Skin of body (tissue), 2 donors: ENCODE data around the gene GALM. TPM values are rescaled to one million over a fixed set of nuclear protein-coding genes. Genes with fewer than 3 reads are reported as not detected.
"Not testable (repeated sequence)": the region's sequence is repeated elsewhere in the genome, so short reads cannot be mapped to it uniquely, and the experiment has no call there.

Experiments used
- DNase-seq: peaks from one replicate; lab custom pipeline; 2025; lab: John Stamatoyannopoulos, UW
- total RNA-seq: library from RNA; depleted of rRNA; stranded (reverse); fragments of >200 nt; gene quantifications from one replicate; pipeline ENCODE4 v1.2.3, GENCODE V29; 2014

GALM gene
- total RNA-seq, 1 donor from 2014 or later: 7.1 TPM

GRCh38 chr2:38709567-38710194 lies 43.8 kb downstream of the GALM start:
- DNase-seq: no peak

GRCh38 chr2:38711558-38711957 lies 45.6 kb downstream of the GALM start:
- DNase-seq: no peak

GRCh38 chr2:38712413-38712812 lies 46.5 kb downstream of the GALM start:
- no peak for DNase-seq

GRCh38 chr2:38712871-38713270 lies 47.0 kb downstream of the GALM start:
- no peak for DNase-seq

- DNase-seq: no peak
These were observed 47.4 kb downstream of the GALM start for GRCh38 chr2:38713338-38713737.

GRCh38 chr2:38714941-38715340 lies 49.0 kb downstream of the GALM start:
- DNase-seq: not testable (repeated sequence)

- DNase-seq: no peak
These were observed 50.3 kb downstream of the GALM start for GRCh38 chr2:38716185-38716584.

- DNase-seq: no peak
These were observed 52.7 kb downstream of the GALM start for GRCh38 chr2:38718601-38719000.

GRCh38 chr2:38719706-38720105 lies 53.8 kb downstream of the GALM start:
- DNase-seq: no peak

GRCh38 chr2:38720613-38721241 lies 54.8 kb downstream of the GALM start:
- DNase-seq: peak; percentile 38

- DNase-seq: no peak
These were observed 56.6 kb downstream of the GALM start for GRCh38 chr2:38722271-38723061.

GRCh38 chr2:38723173-38723572 lies 57.3 kb downstream of the GALM start:
- no peak for DNase-seq

- no peak for DNase-seq
These were observed 61.7 kb downstream of the GALM start for GRCh38 chr2:38727661-38728060.

GRCh38 chr2:38728694-38729093 lies 62.8 kb downstream of the GALM start:
- DNase-seq: no peak

- DNase-seq: no peak
These were observed 65.2 kb downstream of the GALM start for GRCh38 chr2:38731090-38731489.

GRCh38 chr2:38731684-38732221 lies 65.8 kb downstream of the GALM start:
- no peak for DNase-seq

- DNase-seq: no peak
These were observed 67.5 kb downstream of the GALM start for GRCh38 chr2:38733300-38733971.

GRCh38 chr2:38734299-38735058 lies 68.6 kb downstream of the GALM start:
- DNase-seq: no peak

GRCh38 chr2:38735999-38736320 lies 70.0 kb downstream of the GALM start:
- no peak for DNase-seq

- DNase-seq: not testable (repeated sequence)
These were observed 71.2 kb downstream of the GALM start for GRCh38 chr2:38737000-38737698.
